ENCODE data around the gene ICA1L.

- TF ChIP-seq POLR2A (IDR thresholded peaks at IDR 0.05; ENCODE audit: control extremely low read depth in 1 of 2, low read depth in 2 of 2, low read length in 2 of 2) (no peak), CTCF (IDR thresholded peaks at IDR 0.05; ENCODE audit: control extremely low read depth in 1 of 3, insufficient read depth in 1 of 3, low read depth in 1 of 3, low read length in 3 of 3) (no peak), CHD1 (IDR thresholded peaks at IDR 0.05; ENCODE audit: low read depth, low read length) (no peak), EZH2 (IDR thresholded peaks at IDR 0.05; ENCODE audit: low read depth, low read length, severe bottlenecking) (no peak), RFX5 (IDR thresholded peaks at IDR 0.05; ENCODE audit: borderline replicate concordance, low read depth, low read length) (no peak), HDAC2 (IDR thresholded peaks at IDR 0.05; ENCODE audit: borderline replicate concordance in 1 of 2, low read depth in 2 of 2, low read length in 2 of 2) (no peak)
Measured at GRCh38 chr2:202848813-202849212, 22.8 kb downstream of the ICA1L start.
